Left colon (tissue), 2 donors: ENCODE data around the gene GPR75. TPM values are rescaled to one million over a fixed set of nuclear protein-coding genes. Genes with fewer than 3 reads are reported as not detected.

ENCODE experiments used
- ATAC-seq: fragments of 200-7000 bp; cut with Tn5 transposase; one replicate; pipeline ENCODE4 v1.9.1; 2020; ENCODE audit warnings: mild to moderate bottlenecking, moderate library complexity
- DNase-seq, 2 donors: peaks; one replicate each; pipeline ENCODE4 v3.0.0-alpha.2; 2020
- intact Hi-C, 2 donors: fragments of 100-400 bp; cut with DNase I in 1 of 2; cut with micrococcal nuclease in 1 of 2; formaldehyde crosslinking; loops; one replicate each; pipeline versions ENCODE4 v1.11.2 to v1.14.0; 2022; cut with DNase I, micrococcal nuclease
- microRNA-seq, 2 donors: library from miRNA; unstranded; fragments of <30 nt; microRNA quantifications; one replicate each; pipeline versions ENCODE4 v1.1.0 to v1.2.0, GENCODE V29; 2020
- total RNA-seq, 2 donors: library from RNA; stranded (reverse); fragmentation: NEBNext Ultra II Directional; extraction: Animal tissue kit (Norgen Biotek cat#: 25700); gene quantifications; one replicate each; pipeline ENCODE4 v1.2.1, GENCODE V29; 2021
- donor health status: DM: no; HTN: no; CAD: no.
- donor health status: DM: yes; HTN: yes; CAD: no.

Gene GPR75
- total RNA-seq, 2 donors from 2014 or later, result 1.2 to 2.0 TPM

DNA sequence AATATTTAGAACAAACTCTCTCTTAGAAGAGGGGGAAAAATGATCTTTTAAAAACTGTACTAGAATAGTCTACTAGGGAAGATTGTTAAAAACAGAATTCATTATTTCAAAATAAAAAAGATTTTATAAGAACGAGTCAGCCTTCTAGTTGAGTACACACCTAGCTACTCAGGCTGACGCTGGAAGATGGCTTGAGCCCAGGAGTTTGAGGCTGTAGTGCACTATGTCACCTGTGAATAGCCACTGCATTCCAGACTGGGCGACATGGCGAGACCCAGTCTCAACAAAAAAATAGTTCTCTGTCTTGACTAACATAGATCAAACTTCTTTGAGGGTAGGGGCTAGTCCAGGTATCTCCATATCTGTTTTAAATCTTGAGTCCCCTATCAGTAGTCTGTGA is 39.1 kb downstream of the GPR75 start:
- no peak for DNase-seq
- no peak for ATAC-seq
- intact Hi-C loops, result no loop called here

DNA sequence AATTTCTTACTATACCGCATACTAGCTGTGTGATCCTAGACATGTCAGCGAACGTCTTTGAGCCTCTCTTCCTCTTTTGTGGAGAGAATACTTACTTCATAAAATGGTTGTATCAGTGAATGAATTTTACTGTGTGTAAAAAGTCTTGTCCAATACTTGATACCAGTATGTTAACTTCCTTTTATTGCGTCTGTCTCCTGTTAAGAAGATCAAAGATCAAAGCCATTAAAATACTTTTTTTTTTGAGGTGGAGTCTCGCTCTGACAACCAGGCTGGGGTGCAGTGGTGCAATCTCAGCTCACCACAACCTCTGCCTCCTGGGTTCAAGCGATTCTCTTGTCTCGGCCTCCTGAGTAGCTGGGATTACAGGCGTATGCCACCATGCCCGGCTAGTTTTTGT is 39.7 kb downstream of the GPR75 start:
- ATAC-seq (peak; percentile 90), DNase-seq (no peak)
- intact Hi-C loops, result no loop called here

DNA sequence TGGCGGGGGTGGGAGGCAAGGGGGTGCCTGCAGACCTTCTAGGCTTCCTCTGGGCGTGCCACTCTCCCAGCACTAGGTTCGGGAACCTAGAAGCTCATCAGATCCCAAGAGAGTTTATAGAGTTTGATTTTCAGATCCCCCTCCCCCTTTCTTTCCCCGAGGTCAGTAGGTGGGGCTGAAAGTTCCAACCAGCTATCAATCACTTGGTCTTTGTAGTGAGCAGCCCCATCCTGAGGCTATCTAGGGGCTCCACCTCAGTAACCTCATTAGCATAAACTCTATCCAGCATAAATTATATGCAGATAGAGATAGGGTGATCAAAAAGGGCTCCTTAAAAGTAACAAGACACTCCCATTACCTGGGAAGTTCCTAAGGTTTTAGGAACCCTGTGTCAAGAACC is 40.1 kb downstream of the GPR75 start:
- ATAC-seq, result peak; percentile 52
- intact Hi-C loops, result loop anchor here in 1 of 2 donors (10.0 kb wide), 1 partner anchor 65 kb away; no protein-coding TSS in a partner anchor
- no peak for DNase-seq

DNA sequence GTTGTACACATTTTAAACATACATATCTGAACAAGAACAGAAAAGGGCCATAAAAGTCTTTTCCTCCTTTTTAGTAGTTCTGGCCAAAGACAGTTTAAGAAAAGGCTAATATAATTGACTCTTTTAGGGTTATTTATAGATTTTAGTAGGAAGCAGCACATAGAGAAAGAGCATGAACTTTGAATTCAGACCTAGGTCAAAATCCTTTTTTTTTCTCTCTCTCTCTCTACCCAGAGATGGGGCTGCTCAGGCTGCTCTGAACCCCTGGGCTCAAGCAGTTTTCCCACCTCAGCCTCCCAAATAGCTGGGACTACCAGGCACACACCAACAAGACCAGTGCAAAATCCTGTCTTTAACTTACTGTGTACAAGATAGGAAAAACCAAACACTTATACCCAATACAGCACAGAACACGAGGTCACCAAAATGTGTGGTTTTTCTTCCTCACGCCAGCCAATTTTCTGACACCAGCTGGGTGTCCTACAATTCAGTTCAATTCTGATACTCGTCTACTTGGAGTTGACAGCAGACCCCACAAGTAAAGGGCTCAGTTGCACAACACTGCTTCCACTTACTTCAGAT is 40.8 kb downstream of the GPR75 start:
- intact Hi-C loops, result loop anchor here in 1 of 2 donors (10.0 kb wide), 1 partner anchor 66 kb away; no protein-coding TSS in a partner anchor
- DNase-seq (no peak), ATAC-seq (no peak)

DNA sequence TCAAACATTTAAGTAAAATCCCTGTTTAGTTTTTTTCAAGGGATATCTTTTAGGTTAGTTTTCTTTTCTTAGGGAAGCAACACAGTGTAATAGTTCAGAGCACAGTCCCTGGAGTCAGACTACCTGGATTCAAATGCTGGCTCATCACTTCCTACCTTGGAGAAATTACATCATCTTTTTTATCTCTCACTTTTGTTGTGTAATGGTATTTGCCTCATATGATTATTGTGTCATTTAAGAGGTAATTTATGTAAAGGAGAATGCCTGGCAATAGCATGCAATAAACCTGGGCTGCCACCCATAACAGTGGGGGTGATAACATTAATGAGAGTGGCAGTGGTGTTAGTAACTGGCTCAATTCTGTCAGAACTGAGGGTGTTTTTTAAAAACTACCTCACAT is 46.6 kb downstream of the GPR75 start:
- intact Hi-C loops, result loop anchor here in 1 of 2 donors (10.0 kb wide), 1 partner anchor 72 kb away; no protein-coding TSS in a partner anchor
- peak; percentile 97 for ATAC-seq
- no peak for DNase-seq

DNA sequence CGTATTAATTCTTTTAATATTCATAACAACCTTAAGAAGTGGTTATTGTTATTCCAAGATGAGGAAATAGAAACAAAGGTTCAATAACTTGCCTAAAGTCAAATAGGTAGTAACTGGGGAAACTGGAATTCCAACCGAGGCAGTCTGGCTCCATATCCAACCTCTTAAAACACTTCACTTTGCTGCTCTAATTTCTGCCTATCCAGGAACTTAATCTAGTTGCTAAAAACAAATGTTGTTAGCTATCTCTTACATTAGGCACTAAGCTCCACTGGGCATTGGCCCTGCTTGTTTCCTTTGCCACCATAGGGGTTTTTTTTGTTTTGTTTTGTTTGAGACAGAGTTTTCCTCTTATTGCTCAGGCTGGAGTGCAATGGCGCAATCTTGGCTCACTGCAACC is 48.2 kb downstream of the GPR75 start:
- ATAC-seq, result no peak
- no peak for DNase-seq
- intact Hi-C loops, result loop anchor here in 1 of 2 donors (10.0 kb wide), 1 partner anchor 73 kb away; no protein-coding TSS in a partner anchor

Small RNAs within 50 kb of the gene (microRNA-seq; reads per million reads assigned to microRNA genes)
- 0 reads per million in 2 donors for gene MIR3682

Other genes with a start within 250 kb of the GPR75 start
- gene CHAC2, start 92.2 kb downstream of the GPR75 start, total RNA-seq, result 1 to 10 TPM; 3.7 to 4.5 TPM
- 10 to 100 TPM; 11.1 to 11.3 TPM for gene ASB3, start 73.0 kb downstream of the GPR75 start, total RNA-seq
- 10 to 100 TPM; 38.3 to 43.2 TPM for gene ERLEC1, start 72.9 kb downstream of the GPR75 start, total RNA-seq
- gene PSME4, start 111.0 kb upstream of the GPR75 start, total RNA-seq, result 10 to 100 TPM; 35.2 to 50.7 TPM